GM23338 (cell line): Measurements from ENCODE around the gene PABPN1. TPM values are rescaled to one million over a fixed set of nuclear protein-coding genes. Genes with fewer than 3 reads are reported as not detected.

Source experiments
- ATAC-seq: fragments of 200-7000 bp; cut with Tn5 transposase; 3 replicates; pipeline ENCODE4 v1.9.1; 2020
- DNase-seq: peaks from one replicate; pipeline ENCODE4 v3.0.0-alpha.2; 2015; ENCODE audit warnings: low spot score
- H2AFZ ChIP-seq: fragments of 200-600 bp; sonication (generic); 2 replicates; pipeline ENCODE4 v1.8.0; 2016; ENCODE audit warnings: antibody characterized with exemption, mild to moderate bottlenecking, moderate library complexity
- H3F3A ChIP-seq: fragments of 200-600 bp; sonication (generic); replicated peaks from 2 replicates; pipeline ENCODE4 v1.8.0; 2017; ENCODE audit warnings: antibody characterized with exemption, mixed run types, low read depth
- H3K27ac ChIP-seq: fragments of 200-600 bp; sonication (generic); 2 replicates; pipeline ENCODE4 v1.6.1; 2016; ENCODE audit warnings: low read depth
- H3K27me3 ChIP-seq: fragments of 200-600 bp; sonication (generic); 2 replicates; pipeline ENCODE4 v1.8.0; 2016; ENCODE audit warnings: mild to moderate bottlenecking, mixed run types, moderate library complexity; ENCODE audit not compliant: insufficient read depth
- H3K36me3 ChIP-seq: fragments of 200-600 bp; sonication (generic); 2 replicates; pipeline ENCODE4 v1.8.0; 2016; ENCODE audit warnings: mild to moderate bottlenecking; ENCODE audit not compliant: insufficient read depth
- H3K4me1 ChIP-seq: fragments of 200-600 bp; sonication (generic); 2 replicates; pipeline ENCODE4 v1.8.0; 2016; ENCODE audit warnings: mild to moderate bottlenecking, moderate library complexity; ENCODE audit not compliant: insufficient read depth
- H3K4me2 ChIP-seq: fragments of 200-600 bp; sonication (generic); 2 replicates; pipeline ENCODE4 v1.7.1; 2017; ENCODE audit warnings: mixed run types
- H3K4me3 ChIP-seq: fragments of 200-600 bp; sonication (generic); 2 replicates; pipeline ENCODE4 v1.6.1; 2016; ENCODE audit warnings: mixed run types
- H3K79me2 ChIP-seq: fragments of 200-600 bp; sonication (generic); replicated peaks from 2 replicates; pipeline ENCODE4 v1.8.0; 2017; ENCODE audit warnings: mild to moderate bottlenecking; ENCODE audit not compliant: insufficient read depth
- H3K9me2 ChIP-seq: fragments of 200-600 bp; sonication (generic); 2 replicates; pipeline ENCODE4 v1.8.0; 2017; ENCODE audit not compliant: insufficient read depth
- H4K20me1 ChIP-seq: fragments of 200-600 bp; sonication (generic); replicated peaks from 2 replicates; pipeline ENCODE4 v1.8.0; 2017; ENCODE audit warnings: mild to moderate bottlenecking; ENCODE audit not compliant: insufficient read depth
- H3K27ac Mint-ChIP-seq: 2 replicates; pipeline ENCODE4 v1.8.0; 2020; ENCODE audit warnings: inconsistent platforms, mild to moderate bottlenecking, moderate library complexity, mixed read lengths
- H3K27me3 Mint-ChIP-seq: 3 replicates; pipeline ENCODE4 v1.8.0; 2022; ENCODE audit warnings: low read depth, mild to moderate bottlenecking, moderate library complexity, mixed read lengths, inconsistent platforms; ENCODE audit not compliant: insufficient read depth, poor library complexity
- H3K36me3 Mint-ChIP-seq: 3 replicates; pipeline ENCODE4 v1.8.0; 2021; ENCODE audit warnings: low read depth, mild to moderate bottlenecking, inconsistent platforms, moderate library complexity, mixed read lengths
- H3K4me1 Mint-ChIP-seq: 3 replicates; pipeline ENCODE4 v1.8.0; 2020; ENCODE audit warnings: mild to moderate bottlenecking, inconsistent platforms, mixed read lengths
- H3K4me3 Mint-ChIP-seq: 3 replicates; pipeline ENCODE4 v1.8.0; 2021; ENCODE audit warnings: moderate library complexity, mild to moderate bottlenecking, inconsistent platforms, mixed read lengths
- H3K9me3 Mint-ChIP-seq: 3 replicates; pipeline ENCODE4 v1.8.0; 2020; ENCODE audit warnings: moderate library complexity, mild to moderate bottlenecking, inconsistent platforms, mixed read lengths
- CREB1 ChIP-seq: fragments of 250-450 bp; sonication (Bioruptor Pico); IDR thresholded peaks from 2 replicates; pipeline ENCODE4 v1.5.0; 2020; ENCODE audit warnings: low read depth, mild to moderate bottlenecking, moderate library complexity
- CTCF ChIP-seq, 2 experiments: fragments of 200-600 bp in 1 of 2; sonication (generic) in 1 of 2; conservative IDR thresholded peaks; 2 replicates each; pipeline versions ENCODE4 v1.5.1 to v1.6.1; 2016 to 2017; ENCODE audit warnings: antibody characterized with exemption in 2 of 2, low read depth in 2 of 2, mild to moderate bottlenecking in 2 of 2, moderate library complexity in 1 of 2
- ETS1 ChIP-seq: IDR thresholded peaks from 2 replicates; pipeline ENCODE4 v1.6.1; 2016; ENCODE audit warnings: antibody characterized with exemption
- EZH2 ChIP-seq: fragments of 200-600 bp; sonication (generic); IDR thresholded peaks from one replicate; pipeline ENCODE4 v1.8.0; 2017; ENCODE audit warnings: antibody characterized with exemption, mild to moderate bottlenecking, low read depth; ENCODE audit not compliant: unreplicated experiment
- EZH2phosphoT487 ChIP-seq: fragments of 200-600 bp; sonication (generic); IDR thresholded peaks from one replicate; pipeline ENCODE4 v1.8.1; 2018; ENCODE audit warnings: antibody characterized with exemption; ENCODE audit not compliant: unreplicated experiment
- JUNB ChIP-seq: IDR thresholded peaks from one replicate; pipeline ENCODE4 v1.6.1; 2016; ENCODE audit warnings: antibody characterized with exemption; ENCODE audit not compliant: unreplicated experiment
- POLR2AphosphoS5 ChIP-seq: IDR thresholded peaks from 2 replicates; pipeline ENCODE4 v1.6.1; 2016; ENCODE audit warnings: antibody characterized with exemption, low read depth
- STAT1 ChIP-seq: IDR thresholded peaks from one replicate; pipeline ENCODE4 v1.6.1; 2016; ENCODE audit warnings: antibody characterized with exemption; ENCODE audit not compliant: unreplicated experiment
- ZNF114 ChIP-seq: fragments of 250-450 bp; sonication (Bioruptor Pico); IDR thresholded peaks from 2 replicates; pipeline ENCODE4 v1.5.0; 2020; ENCODE audit warnings: mild to moderate bottlenecking, moderate library complexity
- ZNF331 ChIP-seq: fragments of 250-450 bp; sonication (Bioruptor Pico); IDR thresholded peaks from 2 replicates; pipeline ENCODE4 v1.5.0; 2020; ENCODE audit warnings: low read depth, mild to moderate bottlenecking, moderate library complexity
- ZNF462 ChIP-seq: fragments of 250-450 bp; sonication (Bioruptor Pico); IDR thresholded peaks from 2 replicates; pipeline ENCODE4 v1.5.0; 2020; ENCODE audit warnings: mild to moderate bottlenecking, moderate library complexity
- polyA plus RNA-seq: library from polyadenylated mRNA; unstranded; fragments of >200 nt; fragmentation: Nextera tagmentation; extraction: Ambion mirVana; gene quantifications from 2 replicates; pipeline ENCODE4 v1.2.1, GENCODE V29; 2016
- total RNA-seq: library from RNA; depleted of rRNA; stranded (reverse); fragments of >200 nt; shearing (Covaris generic); gene quantifications from 2 replicates; pipeline ENCODE4 v1.2.3, GENCODE V29; 2014

Gene PABPN1
- total and polyA plus RNA-seq, 2 experiments from 2014 or later: 116 to 342 TPM

DNA sequence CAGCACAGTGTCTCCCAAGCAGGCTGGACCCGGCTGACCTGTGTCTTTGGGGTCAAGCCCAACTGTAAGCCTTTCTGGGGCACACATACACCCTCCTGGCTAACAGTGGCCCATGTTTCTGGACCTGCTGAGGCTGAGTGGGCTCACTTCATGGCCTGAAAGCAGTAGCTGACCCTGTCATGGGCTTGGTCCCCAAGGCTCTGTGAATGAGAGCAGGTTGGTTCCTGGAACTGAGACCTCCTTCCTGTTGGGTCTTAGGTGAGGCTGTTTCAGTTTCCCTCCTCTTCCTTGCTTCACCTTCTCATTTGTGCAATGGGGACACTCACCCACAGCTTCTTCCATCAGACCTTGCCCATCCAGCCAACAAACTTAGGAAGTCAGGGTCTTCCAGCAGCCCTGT is 50.6 kb downstream of the PABPN1 start (continued):
- TF ChIP-seq EZH2phosphoT487 (no peak), CREB1 (CRISPR knock-in tag) (no peak), STAT1 (no peak)

DNA sequence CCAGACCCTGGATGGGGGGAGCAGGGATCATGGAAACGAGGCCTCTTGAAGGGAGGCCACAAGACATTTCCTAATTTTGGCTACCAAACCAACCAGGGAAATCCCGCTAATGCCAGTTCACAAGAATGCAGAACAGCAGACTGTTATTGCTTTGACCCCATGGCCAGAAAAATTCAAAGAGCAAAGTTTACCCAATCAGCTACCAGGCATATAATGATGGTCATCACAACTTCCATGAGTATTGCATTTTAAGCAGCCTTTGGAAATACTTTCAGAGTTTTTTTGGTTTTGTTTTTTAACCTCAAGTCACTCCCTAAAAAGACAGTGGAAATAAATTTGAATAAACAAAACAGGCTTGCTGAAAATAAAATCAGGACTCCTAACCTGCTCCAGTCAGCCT is 51.3 kb downstream of the PABPN1 start, which contains the start of gene IL25:
Gene IL25, plus strand, starts transcription at position 301 of the 400 bp plus-strand sequence.
- H3K36me3 Mint-ChIP-seq: no peaks in the 10 kb centered on the region
- no peak within 1 kb of the TSS for H3K4me2 ChIP-seq
- peaks cover 23% of the 10 kb centered on the region for H3K27me3 Mint-ChIP-seq
- H3K27ac ChIP-seq: no peak within 1 kb of the TSS
- peaks cover 9% of the 10 kb centered on the region; the same call in 1 of the 2 replicates for H3K4me1 ChIP-seq
- no peaks in the 10 kb centered on the region for H3F3A ChIP-seq
- no peaks in the 10 kb centered on the region for H4K20me1 ChIP-seq
- no peak for DNase-seq
- peaks cover 4% of the 10 kb centered on the region; the same call in 1 of the 2 replicates for H3K9me2 ChIP-seq
- no peaks in the 10 kb centered on the region for H3K79me2 ChIP-seq
- H3K4me3 ChIP-seq: no peak within 1 kb of the TSS
- H3K27me3 ChIP-seq: peaks cover 26% of the 10 kb centered on the region
- no peak for ATAC-seq
- no peak within 1 kb of the TSS for H3K4me3 Mint-ChIP-seq
- H3K36me3 ChIP-seq: no peaks in the 10 kb centered on the region
- H3K4me1 Mint-ChIP-seq: peaks cover 12% of the 10 kb centered on the region; the same call in 2 of the 3 replicates
- TF ChIP-seq JUNB (no peak), EZH2 (no peak)
- H3K27ac Mint-ChIP-seq: no peak within 1 kb of the TSS
- H2AFZ ChIP-seq: no peak within 1 kb of the TSS
- no peaks in the 10 kb centered on the region for H3K9me3 Mint-ChIP-seq

GRCh38 chr14:23373041-23373440 is 51.8 kb downstream of the PABPN1 start:
- Mint-ChIP-seq H3K27ac (no peak overlapping the region), H3K4me1 (peaks cover 11% of the 10 kb centered on the region; the same call in 2 of the 3 replicates), H3K36me3 (no peaks in the 10 kb centered on the region), H3K9me3 (no peaks in the 10 kb centered on the region), H3K27me3 (peaks cover 22% of the 10 kb centered on the region), H3K4me3 (no peak overlapping the region)
- H3K4me2 ChIP-seq: no peak overlapping the region
- no peaks in the 10 kb centered on the region for H3K36me3 ChIP-seq
- H3K4me3 ChIP-seq: no peak overlapping the region
- H3K4me1 ChIP-seq: peaks cover 9% of the 10 kb centered on the region; the same call in 1 of the 2 replicates
- H4K20me1 ChIP-seq: no peaks in the 10 kb centered on the region
- H3K79me2 ChIP-seq: no peaks in the 10 kb centered on the region
- DNase-seq (no peak), ATAC-seq (no peak)
- peaks cover 26% of the 10 kb centered on the region for H3K27me3 ChIP-seq
- no peak overlapping the region for H3K27ac ChIP-seq
- peaks cover 4% of the 10 kb centered on the region; the same call in 1 of the 2 replicates for H3K9me2 ChIP-seq
- no peak overlapping the region for H2AFZ ChIP-seq
- H3F3A ChIP-seq: no peaks in the 10 kb centered on the region
- TF ChIP-seq CTCF (conservative IDR thresholded peaks at IDR 0.05; ENCODE audit: low read depth in 2 of 2): no peak
- TF ChIP-seq POLR2AphosphoS5: no peak
- no peak for TF ChIP-seq ZNF462 (CRISPR knock-in tag)
- no peak for TF ChIP-seq ZNF114 (CRISPR knock-in tag)
- no peak for TF ChIP-seq ZNF331 (CRISPR knock-in tag)
- TF ChIP-seq STAT1: no peak
- no peak for TF ChIP-seq ETS1
- no peak for TF ChIP-seq JUNB
